Measurements from ENCODE around the gene STOX2. TPM values are rescaled to one million over a fixed set of nuclear protein-coding genes. Genes with fewer than 3 reads are reported as not detected.

STOX2 gene
- total RNA-seq, 1 donor, result 0.36 TPM

DNA sequence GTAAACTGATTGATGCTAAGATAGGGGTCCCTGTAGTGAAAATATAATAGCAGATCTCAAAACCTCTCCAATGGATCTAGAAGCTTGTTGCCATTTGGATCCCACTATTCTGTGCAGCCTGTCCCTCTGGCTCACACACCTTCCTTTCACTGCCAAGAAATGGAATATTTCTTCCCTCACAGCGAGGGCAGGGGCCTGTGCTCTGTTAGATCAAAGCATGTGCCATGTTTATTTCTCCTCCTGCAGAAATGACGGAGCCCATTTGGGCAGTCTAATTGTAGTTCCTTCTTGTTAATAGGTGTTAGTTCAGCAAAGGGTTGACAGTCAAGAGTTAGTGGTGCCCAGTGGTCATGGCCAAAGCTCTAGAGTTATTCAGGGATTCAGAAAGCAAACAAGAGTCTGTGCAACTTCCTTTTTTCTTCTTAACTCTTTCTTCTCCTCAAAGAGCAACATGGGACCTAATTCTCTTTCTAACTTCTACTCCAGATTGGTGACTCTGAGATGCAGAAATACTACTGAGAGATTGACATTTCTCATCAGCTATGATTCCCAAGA lies 106.8 kb downstream of the STOX2 start:
- H3K4me2 ChIP-seq (ENCODE audit: insufficient read depth, low read length), result no peak overlapping the region
- no peak overlapping the region for H2AFZ ChIP-seq (ENCODE audit: low read length)
- H3K36me3 ChIP-seq (ENCODE audit: insufficient read depth, low read length), result no peaks in the 10 kb centered on the region

GRCh38 chr4:184012937-184013336 lies 107.8 kb downstream of the STOX2 start:
- no peak overlapping the region for H3K4me3 ChIP-seq (ENCODE audit: insufficient read depth, low read length)
- H3K27ac ChIP-seq (ENCODE audit: low read depth, low read length), result no peak overlapping the region
- H3K79me2 ChIP-seq (ENCODE audit: insufficient read depth, low read length), result no peaks in the 10 kb centered on the region
- H2AFZ ChIP-seq (ENCODE audit: low read length), result no peak overlapping the region
- H3K36me3 ChIP-seq (ENCODE audit: insufficient read depth, low read length), result no peaks in the 10 kb centered on the region
- TF ChIP-seq CTCF (IDR thresholded peaks at IDR 0.05; ENCODE audit: extremely low read depth, low read depth, low read length), result no peak
- H3K9me3 ChIP-seq (ENCODE audit: low read depth, low read length), result no peaks in the 10 kb centered on the region
- no peak overlapping the region for H3K4me2 ChIP-seq (ENCODE audit: insufficient read depth, low read length)
- DNase-seq (ENCODE audit: insufficient read length, low spot score, missing footprints), result no peak
- H4K20me1 ChIP-seq (ENCODE audit: insufficient read depth, low read length), result no peaks in the 10 kb centered on the region
- no peaks in the 10 kb centered on the region for H3K27me3 ChIP-seq (ENCODE audit: insufficient read depth, low read length)
- no peaks in the 10 kb centered on the region for H3K4me1 ChIP-seq (ENCODE audit: insufficient read depth, low read length)

More for the DNA sequence above, 106.8 kb downstream of the STOX2 start:
- Histone ChIP-seq H3K4me1 (ENCODE audit: insufficient read depth, low read length) (no peaks in the 10 kb centered on the region), H3K9me3 (ENCODE audit: low read depth, low read length) (no peaks in the 10 kb centered on the region), H4K20me1 (ENCODE audit: insufficient read depth, low read length) (no peaks in the 10 kb centered on the region), H3K27me3 (ENCODE audit: insufficient read depth, low read length) (no peaks in the 10 kb centered on the region), H3K27ac (ENCODE audit: low read depth, low read length) (no peak overlapping the region), H3K4me3 (ENCODE audit: insufficient read depth, low read length) (no peak overlapping the region), H3K79me2 (ENCODE audit: insufficient read depth, low read length) (no peaks in the 10 kb centered on the region)
- DNase-seq (ENCODE audit: insufficient read length, low spot score, missing footprints), result no peak
- no peak for TF ChIP-seq CTCF (IDR thresholded peaks at IDR 0.05; ENCODE audit: extremely low read depth, low read depth, low read length)

- no peak for DNase-seq (ENCODE audit: insufficient read length, low spot score, missing footprints)
- Histone ChIP-seq H4K20me1 (ENCODE audit: insufficient read depth, low read length) (no peaks in the 10 kb centered on the region), H3K27ac (ENCODE audit: low read depth, low read length) (no peak overlapping the region), H3K9me3 (ENCODE audit: low read depth, low read length) (no peaks in the 10 kb centered on the region), H3K4me1 (ENCODE audit: insufficient read depth, low read length) (no peaks in the 10 kb centered on the region), H3K4me3 (ENCODE audit: insufficient read depth, low read length) (no peak overlapping the region), H3K79me2 (ENCODE audit: insufficient read depth, low read length) (no peaks in the 10 kb centered on the region), H3K36me3 (ENCODE audit: insufficient read depth, low read length) (no peaks in the 10 kb centered on the region), H3K27me3 (ENCODE audit: insufficient read depth, low read length) (no peaks in the 10 kb centered on the region), H3K4me2 (ENCODE audit: insufficient read depth, low read length) (no peak overlapping the region), H2AFZ (ENCODE audit: low read length) (no peak overlapping the region)
- no peak for TF ChIP-seq CTCF (IDR thresholded peaks at IDR 0.05; ENCODE audit: extremely low read depth, low read depth, low read length)
Measured at GRCh38 chr4:184014301-184014700, 109.2 kb downstream of the STOX2 start.

- H3K27ac ChIP-seq (ENCODE audit: low read depth, low read length), result no peak overlapping the region
- no peaks in the 10 kb centered on the region for H3K36me3 ChIP-seq (ENCODE audit: insufficient read depth, low read length)
- peak overlapping the region; percentile 47 for H2AFZ ChIP-seq (ENCODE audit: low read length)
- H3K79me2 ChIP-seq (ENCODE audit: insufficient read depth, low read length), result no peaks in the 10 kb centered on the region
- H3K4me1 ChIP-seq (ENCODE audit: insufficient read depth, low read length), result no peaks in the 10 kb centered on the region
- no peaks in the 10 kb centered on the region for H3K27me3 ChIP-seq (ENCODE audit: insufficient read depth, low read length)
- no peak overlapping the region for H3K4me3 ChIP-seq (ENCODE audit: insufficient read depth, low read length)
- no peak for TF ChIP-seq CTCF (IDR thresholded peaks at IDR 0.05; ENCODE audit: extremely low read depth, low read depth, low read length)
- no peak for DNase-seq (ENCODE audit: insufficient read length, low spot score, missing footprints)
- no peak overlapping the region for H3K4me2 ChIP-seq (ENCODE audit: insufficient read depth, low read length)
- H3K9me3 ChIP-seq (ENCODE audit: low read depth, low read length), result no peaks in the 10 kb centered on the region
- no peaks in the 10 kb centered on the region for H4K20me1 ChIP-seq (ENCODE audit: insufficient read depth, low read length)
Measured at GRCh38 chr4:184016759-184017668, 111.9 kb downstream of the STOX2 start.

Data from osteoblast (primary cell).